Glutamatergic neuron (in vitro differentiated cells): ENCODE data around the gene STOX2. TPM values are rescaled to one million over a fixed set of nuclear protein-coding genes. Genes with fewer than 3 reads are reported as not detected.

Experiments used
- DNase-seq: peaks from one replicate; pipeline ENCODE4 v3.0.0; 2022
- H3K27ac Mint-ChIP-seq: one replicate; pipeline ENCODE4 v1.8.0; 2020; ENCODE audit warnings: mild to moderate bottlenecking, mixed read lengths, inconsistent platforms; ENCODE audit not compliant: unreplicated experiment
- H3K27me3 Mint-ChIP-seq: one replicate; pipeline ENCODE4 v1.8.0; 2020; ENCODE audit warnings: mild to moderate bottlenecking, moderate library complexity, mixed read lengths, inconsistent platforms; ENCODE audit not compliant: unreplicated experiment
- H3K36me3 Mint-ChIP-seq: one replicate; pipeline ENCODE4 v1.8.0; 2020; ENCODE audit warnings: mild to moderate bottlenecking, mixed read lengths, inconsistent platforms; ENCODE audit not compliant: unreplicated experiment
- H3K4me1 Mint-ChIP-seq: one replicate; pipeline ENCODE4 v1.8.0; 2020; ENCODE audit warnings: mild to moderate bottlenecking, low read depth, mixed read lengths, inconsistent platforms; ENCODE audit not compliant: unreplicated experiment
- H3K4me3 Mint-ChIP-seq: one replicate; pipeline ENCODE4 v1.8.0; 2020; ENCODE audit warnings: mild to moderate bottlenecking, mixed read lengths, inconsistent platforms; ENCODE audit not compliant: unreplicated experiment
- H3K9me3 Mint-ChIP-seq: one replicate; pipeline ENCODE4 v1.8.0; 2020; ENCODE audit warnings: mild to moderate bottlenecking, moderate library complexity, mixed read lengths, inconsistent platforms; ENCODE audit not compliant: unreplicated experiment
- total RNA-seq: library from RNA; stranded (reverse); fragmentation: NEBNext Ultra II Directional; extraction: Animal tissue kit (Norgen Biotek cat#: 25700); gene quantifications from one replicate; pipeline ENCODE4 v1.2.1, GENCODE V29; 2021; ENCODE audit not compliant: unreplicated experiment
- TF ChIP-seq, protein P1 (sequence below): fragments of 200-600 bp; sonication (generic); IDR thresholded peaks from one replicate; pipeline ENCODE4 v1.5.0; 2021; ENCODE audit not compliant: partially characterized antibody, unreplicated experiment

The STOX2 gene
- total RNA-seq, 1 donor from 2014 or later, result 26.7 TPM

DNA sequence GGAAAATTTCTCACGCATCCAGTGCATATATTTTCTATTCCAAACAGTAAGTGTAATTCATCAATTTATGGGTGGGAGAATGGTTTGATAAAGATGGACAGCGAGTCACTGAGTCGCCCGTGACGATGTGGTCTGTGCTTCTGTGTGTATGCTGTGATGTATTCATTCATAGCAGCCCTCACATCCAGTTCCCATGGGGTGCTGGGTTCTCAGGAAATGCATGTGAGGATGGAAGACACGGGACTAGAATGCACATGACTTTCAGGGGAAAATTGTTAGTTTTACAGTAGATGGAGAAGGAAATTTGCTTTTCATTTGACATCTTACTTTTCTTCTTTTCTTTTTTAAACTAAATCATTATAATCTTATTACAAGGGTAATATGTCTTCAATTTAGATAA, 152.9 kb downstream of the STOX2 start:
- Mint-ChIP-seq H3K4me3 (no peak overlapping the region), H3K4me1 (no peaks in the 10 kb centered on the region), H3K9me3 (no peaks in the 10 kb centered on the region), H3K27me3 (no peaks in the 10 kb centered on the region), H3K36me3 (no peaks in the 10 kb centered on the region), H3K27ac (no peak overlapping the region)
- TF ChIP-seq, protein P1, sequence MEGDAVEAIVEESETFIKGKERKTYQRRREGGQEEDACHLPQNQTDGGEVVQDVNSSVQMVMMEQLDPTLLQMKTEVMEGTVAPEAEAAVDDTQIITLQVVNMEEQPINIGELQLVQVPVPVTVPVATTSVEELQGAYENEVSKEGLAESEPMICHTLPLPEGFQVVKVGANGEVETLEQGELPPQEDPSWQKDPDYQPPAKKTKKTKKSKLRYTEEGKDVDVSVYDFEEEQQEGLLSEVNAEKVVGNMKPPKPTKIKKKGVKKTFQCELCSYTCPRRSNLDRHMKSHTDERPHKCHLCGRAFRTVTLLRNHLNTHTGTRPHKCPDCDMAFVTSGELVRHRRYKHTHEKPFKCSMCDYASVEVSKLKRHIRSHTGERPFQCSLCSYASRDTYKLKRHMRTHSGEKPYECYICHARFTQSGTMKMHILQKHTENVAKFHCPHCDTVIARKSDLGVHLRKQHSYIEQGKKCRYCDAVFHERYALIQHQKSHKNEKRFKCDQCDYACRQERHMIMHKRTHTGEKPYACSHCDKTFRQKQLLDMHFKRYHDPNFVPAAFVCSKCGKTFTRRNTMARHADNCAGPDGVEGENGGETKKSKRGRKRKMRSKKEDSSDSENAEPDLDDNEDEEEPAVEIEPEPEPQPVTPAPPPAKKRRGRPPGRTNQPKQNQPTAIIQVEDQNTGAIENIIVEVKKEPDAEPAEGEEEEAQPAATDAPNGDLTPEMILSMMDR, result no peak
- no peak for DNase-seq

DNA sequence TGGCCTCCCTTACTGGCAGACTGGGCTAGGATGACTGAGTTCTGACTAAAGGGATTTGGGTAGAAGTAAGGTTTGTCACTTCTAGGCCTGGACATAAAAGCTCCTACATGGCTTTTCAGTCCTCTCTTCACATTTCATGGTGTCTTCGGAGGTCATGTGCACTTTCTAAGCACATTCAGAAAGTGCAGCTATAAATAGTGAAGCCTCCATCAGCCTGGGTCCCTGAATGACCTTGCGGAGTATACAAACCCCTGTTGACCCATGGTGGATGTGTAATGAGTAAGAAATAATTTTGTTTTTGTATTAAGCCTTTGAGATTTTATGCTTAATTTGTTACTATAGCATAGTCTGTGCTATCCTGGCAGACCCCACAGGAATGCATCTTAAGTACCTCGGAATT, 154.0 kb downstream of the STOX2 start:
- Mint-ChIP-seq H3K27ac (no peak overlapping the region), H3K27me3 (no peaks in the 10 kb centered on the region), H3K4me3 (no peak overlapping the region), H3K9me3 (peaks cover 2% of the 10 kb centered on the region), H3K36me3 (no peaks in the 10 kb centered on the region), H3K4me1 (no peaks in the 10 kb centered on the region)
- TF ChIP-seq, protein P1, result no peak
- DNase-seq, result no peak

DNA sequence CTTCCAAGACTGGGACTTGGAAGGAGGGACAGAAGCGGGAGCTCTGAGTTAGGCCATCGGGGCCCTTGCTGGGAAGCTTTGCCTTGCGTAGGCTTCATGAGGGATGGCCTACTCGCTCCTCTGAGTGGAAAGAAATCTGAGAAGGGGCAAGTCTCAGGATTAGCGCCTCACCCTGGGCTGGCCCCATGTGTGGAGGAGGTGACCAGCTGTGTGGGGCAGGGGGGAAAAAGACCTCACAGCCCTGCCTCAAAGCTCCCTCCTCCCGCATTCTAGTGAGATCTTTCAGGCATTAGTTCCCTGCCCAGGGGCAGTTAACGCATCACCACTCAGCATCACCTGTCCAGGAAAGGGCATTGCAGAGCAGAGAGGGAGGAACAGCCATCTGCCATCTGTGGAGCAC, 156.5 kb downstream of the STOX2 start:
- no peaks in the 10 kb centered on the region for H3K4me1 Mint-ChIP-seq
- H3K27me3 Mint-ChIP-seq, result no peaks in the 10 kb centered on the region
- H3K36me3 Mint-ChIP-seq, result no peaks in the 10 kb centered on the region
- H3K27ac Mint-ChIP-seq, result no peak overlapping the region
- no peak overlapping the region for H3K4me3 Mint-ChIP-seq
- no peak for DNase-seq
- peaks cover 2% of the 10 kb centered on the region for H3K9me3 Mint-ChIP-seq
- TF ChIP-seq, protein P1, result no peak

DNA sequence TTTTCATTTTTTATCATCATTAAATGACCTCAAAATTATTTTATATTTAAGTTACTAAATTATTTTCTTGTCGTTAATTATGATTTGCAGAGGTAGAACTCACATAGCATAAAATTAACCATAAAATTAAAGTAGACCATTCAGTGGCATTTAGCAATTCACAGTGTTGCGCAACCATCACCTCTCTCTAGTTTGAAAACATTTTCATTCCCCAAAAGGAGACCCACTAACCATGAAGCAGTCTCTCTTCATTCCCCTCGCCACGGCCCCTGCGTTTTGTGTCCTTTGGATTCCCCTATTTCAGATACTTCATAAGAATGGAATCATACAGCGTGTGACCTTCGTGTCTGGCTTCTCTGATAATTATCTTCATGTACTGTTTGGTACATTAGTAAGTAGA, 157.7 kb downstream of the STOX2 start:
- TF ChIP-seq, protein P1, result no peak
- Mint-ChIP-seq H3K4me3 (no peak overlapping the region), H3K9me3 (peaks cover 2% of the 10 kb centered on the region), H3K4me1 (no peaks in the 10 kb centered on the region), H3K27ac (no peak overlapping the region), H3K27me3 (no peaks in the 10 kb centered on the region), H3K36me3 (no peaks in the 10 kb centered on the region)
- DNase-seq, result no peak

DNA sequence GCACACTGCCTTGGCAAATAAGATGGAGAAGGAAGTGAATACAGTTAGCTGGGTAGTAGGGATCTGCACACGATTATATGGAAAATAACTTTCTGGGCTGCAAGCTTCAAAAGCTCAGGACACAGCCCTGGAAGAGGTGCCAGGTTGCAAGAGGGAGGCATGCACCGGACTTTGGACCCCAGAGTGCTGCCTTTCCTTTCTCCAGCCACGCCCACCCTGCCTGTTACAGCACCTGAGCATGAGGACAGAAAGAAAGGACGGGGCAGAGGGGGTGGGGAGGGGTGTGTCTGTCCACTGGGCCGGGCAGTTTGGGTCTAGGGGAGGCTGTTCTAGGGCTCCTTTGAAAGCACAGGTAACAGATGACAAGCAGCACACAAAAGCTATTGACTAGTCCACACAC, 159.8 kb downstream of the STOX2 start:
- Mint-ChIP-seq H3K36me3 (no peaks in the 10 kb centered on the region), H3K9me3 (peaks cover 2% of the 10 kb centered on the region), H3K4me3 (no peak overlapping the region), H3K27ac (no peak overlapping the region), H3K27me3 (peaks cover under 1% of the 10 kb centered on the region), H3K4me1 (no peaks in the 10 kb centered on the region)
- TF ChIP-seq, protein P1, result no peak
- no peak for DNase-seq
